Subcutaneous adipose tissue (tissue), 4 donors: ENCODE measurements around the gene BLOC1S3. TPM values are rescaled to one million over a fixed set of nuclear protein-coding genes. Genes with fewer than 3 reads are reported as not detected.

Source experiments
- total RNA-seq, 4 donors: library from RNA; depleted of rRNA; stranded (reverse); fragments of >200 nt; gene quantifications; one replicate each; pipeline ENCODE4 v1.1.0, GENCODE V29; 2016
- TF ChIP-seq, protein P1 (sequence below): fragments of 450-650 bp; IDR thresholded peaks from one replicate; pipeline ENCODE4 v1.5.1; 2016; ENCODE audit warnings: low read depth, mild to moderate bottlenecking, control low read depth, antibody characterized with exemption, moderate library complexity

The BLOC1S3 gene
- total RNA-seq, 4 donors from 2014 or later, result 1.3 to 19.2 (median 11.0) TPM

DNA sequence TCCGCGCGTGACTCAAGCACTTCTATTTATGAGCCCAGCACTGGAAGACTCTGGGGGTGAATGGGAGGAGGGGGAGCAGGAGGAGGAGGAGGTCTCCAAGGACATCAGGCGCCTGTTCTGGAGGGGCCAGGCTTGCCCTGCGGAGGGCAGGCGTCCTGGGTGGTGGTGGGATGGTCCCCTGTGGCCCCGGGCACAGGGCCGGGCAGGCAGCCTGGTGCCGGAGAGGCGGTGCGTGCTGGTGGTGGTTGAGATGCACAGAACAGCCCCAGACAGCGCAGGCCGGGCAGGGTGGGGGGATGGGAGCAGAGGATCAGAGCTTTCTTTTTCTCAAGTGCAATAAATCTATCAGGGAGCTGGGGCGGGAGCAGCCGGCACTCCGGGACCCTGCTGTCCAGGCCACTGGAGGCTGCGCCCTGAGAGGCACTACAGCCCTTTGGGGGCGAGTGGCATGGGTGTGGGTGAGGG is 31.8 kb upstream of the BLOC1S3 start:
- TF ChIP-seq, protein P1, sequence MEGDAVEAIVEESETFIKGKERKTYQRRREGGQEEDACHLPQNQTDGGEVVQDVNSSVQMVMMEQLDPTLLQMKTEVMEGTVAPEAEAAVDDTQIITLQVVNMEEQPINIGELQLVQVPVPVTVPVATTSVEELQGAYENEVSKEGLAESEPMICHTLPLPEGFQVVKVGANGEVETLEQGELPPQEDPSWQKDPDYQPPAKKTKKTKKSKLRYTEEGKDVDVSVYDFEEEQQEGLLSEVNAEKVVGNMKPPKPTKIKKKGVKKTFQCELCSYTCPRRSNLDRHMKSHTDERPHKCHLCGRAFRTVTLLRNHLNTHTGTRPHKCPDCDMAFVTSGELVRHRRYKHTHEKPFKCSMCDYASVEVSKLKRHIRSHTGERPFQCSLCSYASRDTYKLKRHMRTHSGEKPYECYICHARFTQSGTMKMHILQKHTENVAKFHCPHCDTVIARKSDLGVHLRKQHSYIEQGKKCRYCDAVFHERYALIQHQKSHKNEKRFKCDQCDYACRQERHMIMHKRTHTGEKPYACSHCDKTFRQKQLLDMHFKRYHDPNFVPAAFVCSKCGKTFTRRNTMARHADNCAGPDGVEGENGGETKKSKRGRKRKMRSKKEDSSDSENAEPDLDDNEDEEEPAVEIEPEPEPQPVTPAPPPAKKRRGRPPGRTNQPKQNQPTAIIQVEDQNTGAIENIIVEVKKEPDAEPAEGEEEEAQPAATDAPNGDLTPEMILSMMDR, result no peak

DNA sequence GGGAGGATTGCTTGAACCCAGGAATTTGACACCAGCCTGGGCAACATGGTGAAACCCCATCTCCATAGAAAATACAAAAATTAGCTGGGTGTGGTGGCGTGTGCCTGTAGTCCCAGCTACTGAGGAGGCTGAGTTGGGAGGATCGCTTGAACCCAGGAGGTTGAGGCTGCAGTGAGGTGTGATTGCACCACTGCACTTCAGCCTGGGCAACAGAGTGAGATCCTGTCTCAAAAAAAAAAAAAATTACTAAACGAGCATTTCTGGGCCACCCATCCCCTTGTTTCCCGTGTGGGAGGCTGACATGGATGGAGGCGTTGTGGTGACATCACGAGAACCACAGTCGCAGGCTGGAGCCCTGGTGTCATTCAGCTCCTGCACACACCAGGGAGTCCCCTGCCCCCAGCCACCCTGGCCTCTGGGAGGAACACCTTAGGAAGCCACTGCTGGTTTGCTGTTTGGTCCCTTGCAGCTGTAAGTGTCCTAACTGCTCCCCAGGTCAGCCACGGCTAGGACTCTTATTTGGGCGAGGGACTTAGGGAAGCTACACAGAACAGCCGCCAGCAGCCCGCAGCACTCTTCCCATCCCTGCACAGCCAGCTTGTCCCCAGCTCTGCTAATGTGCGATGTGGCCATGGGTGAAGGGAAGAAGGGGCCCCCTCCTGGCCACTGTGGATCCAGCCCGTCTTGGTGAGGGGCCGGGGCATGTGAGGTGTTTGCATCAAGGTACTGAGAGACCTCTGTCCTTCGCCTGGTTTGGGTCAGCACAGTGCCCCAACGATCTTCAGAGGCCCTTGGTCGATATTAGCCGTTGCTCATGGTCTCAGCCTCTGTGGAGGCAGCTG is 30.5 kb upstream of the BLOC1S3 start:
- TF ChIP-seq, protein P1, result no peak

DNA sequence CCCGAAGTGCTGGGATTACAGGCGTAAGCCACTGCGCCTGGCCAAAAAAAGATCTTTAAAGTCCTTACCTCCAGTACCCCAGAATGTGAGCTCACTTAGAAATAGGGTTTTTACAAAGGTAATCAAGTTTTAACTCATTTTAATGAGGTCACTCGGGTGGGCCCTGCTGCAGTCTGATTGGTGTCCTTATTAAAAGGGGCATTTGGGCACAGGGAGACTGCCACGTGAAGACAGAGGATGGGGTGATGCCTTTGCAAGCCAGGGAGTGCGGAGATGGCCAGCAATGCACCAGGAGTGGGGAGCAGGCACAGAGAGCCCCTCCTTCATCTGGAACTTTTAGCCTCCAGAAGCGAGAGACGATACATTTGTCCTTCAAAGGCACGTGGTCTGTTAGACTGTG is 29.5 kb upstream of the BLOC1S3 start:
- TF ChIP-seq, protein P1, result no peak

DNA sequence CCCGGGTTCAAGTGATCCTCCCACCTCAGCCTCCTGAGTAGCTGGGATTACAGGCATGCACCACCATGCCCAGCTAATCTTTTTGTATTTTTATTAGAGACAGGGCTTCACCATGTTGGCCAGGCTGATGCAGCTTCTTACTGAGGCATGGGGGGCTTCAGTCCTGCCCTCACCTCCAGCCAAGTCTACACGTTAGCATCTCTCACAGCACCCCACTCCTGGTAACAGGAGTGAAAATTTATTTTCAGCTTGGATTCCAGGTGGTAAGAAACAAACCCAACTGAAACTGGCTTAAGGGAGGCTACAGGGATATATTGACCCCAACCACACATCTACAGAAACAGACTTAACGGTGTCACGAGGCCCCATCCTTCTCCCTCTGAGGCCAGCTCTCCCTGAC is 28.4 kb upstream of the BLOC1S3 start:
- TF ChIP-seq, protein P1, result no peak

- TF ChIP-seq, protein P1, result no peak
Observed at GRCh38 chr19:45150751-45151281, 27.8 kb upstream of the BLOC1S3 start.

GRCh38 chr19:45151320-45151719 is 27.3 kb upstream of the BLOC1S3 start:
- TF ChIP-seq, protein P1, result no peak

DNA sequence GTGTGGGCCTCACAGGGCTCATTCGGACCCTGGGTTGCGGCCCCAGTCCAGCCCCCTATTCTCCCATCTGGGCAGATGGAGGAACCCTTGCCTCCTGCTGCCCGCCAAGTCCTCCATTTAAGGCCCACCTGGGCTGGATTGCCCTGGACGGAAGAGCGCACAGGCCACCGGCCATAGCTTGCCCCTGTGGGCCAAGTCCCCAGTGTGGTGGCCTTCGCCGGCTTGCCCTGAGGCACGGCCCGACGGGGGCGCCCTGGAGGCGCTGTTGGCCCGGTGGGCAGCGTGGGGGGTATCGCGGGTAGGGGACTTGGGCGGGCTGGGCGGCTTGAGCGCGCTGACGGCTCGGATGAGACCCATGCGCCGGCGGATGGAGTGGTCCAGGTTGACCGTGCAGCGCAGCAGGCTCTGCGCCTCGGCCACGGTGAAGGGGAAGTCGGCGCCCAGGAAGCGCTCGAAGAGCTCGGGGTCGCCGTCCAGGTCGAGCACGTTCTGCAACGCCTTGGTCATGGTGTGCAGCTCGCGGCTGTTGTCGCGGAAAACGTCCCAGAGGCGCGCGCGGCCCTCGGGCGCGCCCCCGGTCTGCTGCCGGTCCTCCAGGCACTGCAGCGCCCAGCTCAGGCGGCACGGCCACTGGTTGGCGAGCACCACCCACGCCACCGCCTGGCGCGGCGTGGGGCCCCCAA is 26.6 kb upstream of the BLOC1S3 start:
- TF ChIP-seq, protein P1, result no peak
